SU-DHL-6 (cell line): ENCODE results near the gene RALGDS.

Source experiments
- CTCF ChIP-seq: fragments of 200-600 bp; sonication (generic); IDR thresholded peaks from one replicate; pipeline ENCODE4 v1.5.1; 2017; ENCODE audit warnings: antibody characterized with exemption, mild to moderate bottlenecking, low read length, moderate library complexity; ENCODE audit not compliant: insufficient read depth, poor library complexity, severe bottlenecking
- EZH2phosphoT487 ChIP-seq: fragments of 200-600 bp; sonication (generic), shearing (Covaris generic); conservative IDR thresholded peaks from 2 replicates; pipeline ENCODE4 v1.6.1; 2018; ENCODE audit warnings: mild to moderate bottlenecking, antibody characterized with exemption, low read length, moderate library complexity, mixed read lengths

GRCh38 chr9:133057006-133057405 is 64.0 kb downstream of the RALGDS start:
- TF ChIP-seq CTCF = no peak
- no peak for TF ChIP-seq EZH2phosphoT487
